H1 (cell line): ENCODE measurements around the gene SPRYD3. TPM values are rescaled to one million over a fixed set of nuclear protein-coding genes. Genes with fewer than 3 reads are reported as not detected.
A peak's percentile ranks its signal among the peaks of the same experiment; 100 is the strongest.

Source experiments
- BCL11A ChIP-seq, 2 experiments: IDR thresholded peaks; one replicate each; pipeline ENCODE4 v1.6.1; 2011; ENCODE audit warnings: low read depth in 2 of 2, low read length in 2 of 2, mild to moderate bottlenecking in 2 of 2
- CEBPB ChIP-seq: IDR thresholded peaks from 2 replicates; pipeline ENCODE4 v1.6.1; 2012; ENCODE audit warnings: low read depth, low read length
- NRF1 ChIP-seq: IDR thresholded peaks from 2 replicates; pipeline ENCODE4 v1.6.1; 2011; ENCODE audit warnings: mild to moderate bottlenecking, low read depth, low read length, improper control_type of control experiment
- PHF8 ChIP-seq: fragments of 200-600 bp; sonication (generic); conservative IDR thresholded peaks from 2 replicates; pipeline ENCODE4 v1.7.1; 2012; ENCODE audit warnings: low read depth, mild to moderate bottlenecking, inconsistent platforms, low read length, moderate library complexity
- POLR2A ChIP-seq, 2 experiments: IDR thresholded peaks; 1 replicate in 1 of 2; 2 replicates in 1 of 2; pipeline ENCODE4 v1.6.1; 2011; ENCODE audit warnings: low read depth in 2 of 2, low read length in 2 of 2, mild to moderate bottlenecking in 2 of 2; ENCODE audit errors: control extremely low read depth in 1 of 2
- POLR2AphosphoS5 ChIP-seq: IDR thresholded peaks from 2 replicates; pipeline ENCODE4 v1.6.1; 2011; ENCODE audit warnings: low read depth, low read length
- POU5F1 ChIP-seq: IDR thresholded peaks from 2 replicates; pipeline ENCODE4 v1.6.1; 2011; ENCODE audit warnings: low read depth, mild to moderate bottlenecking, low read length, moderate library complexity
- TAF1 ChIP-seq: IDR thresholded peaks from 2 replicates; pipeline ENCODE4 v1.6.1; 2011; ENCODE audit warnings: mild to moderate bottlenecking, low read depth, low read length
- polyA plus RNA-seq, 7 experiments: library from polyadenylated mRNA; depleted of rRNA in 3 of 7; stranded (reverse) in 5 of 7; unstranded in 2 of 7; fragments of >200 nt in 5 of 7; fragments of 200-250 nt in 2 of 7; gene quantifications; 1 replicate in 5 of 7; 2 replicates in 1 of 7; 4 replicates in 1 of 7; pipeline versions ENCODE4 v1.2.1 to v1.2.3, GENCODE V29; 2011 to 2013; ENCODE audit warnings: missing spikeins in 2 of 7, mixed read lengths in 2 of 7
- total RNA-seq: library from RNA; stranded (reverse); fragmentation: NEBNext Ultra II Directional; extraction: Animal tissue kit (Norgen Biotek cat#: 25700); gene quantifications from 2 replicates; pipeline ENCODE4 v1.2.1, GENCODE V29; 2021
- TF ChIP-seq, protein P1 (sequence below): IDR thresholded peaks from 2 replicates; pipeline ENCODE4 v1.6.1; 2012; ENCODE audit warnings: inconsistent platforms
- TF ChIP-seq, protein P2 (sequence below): IDR thresholded peaks from 2 replicates; pipeline ENCODE4 v1.6.1; 2012; ENCODE audit warnings: low read length, inconsistent platforms

Gene SPRYD3
- total and polyA plus RNA-seq, 2 of the 8 experiments (the other 6 are each of a cell fraction or from before 2014, with no cell fraction given), result 6.8 to 8.0 TPM

DNA sequence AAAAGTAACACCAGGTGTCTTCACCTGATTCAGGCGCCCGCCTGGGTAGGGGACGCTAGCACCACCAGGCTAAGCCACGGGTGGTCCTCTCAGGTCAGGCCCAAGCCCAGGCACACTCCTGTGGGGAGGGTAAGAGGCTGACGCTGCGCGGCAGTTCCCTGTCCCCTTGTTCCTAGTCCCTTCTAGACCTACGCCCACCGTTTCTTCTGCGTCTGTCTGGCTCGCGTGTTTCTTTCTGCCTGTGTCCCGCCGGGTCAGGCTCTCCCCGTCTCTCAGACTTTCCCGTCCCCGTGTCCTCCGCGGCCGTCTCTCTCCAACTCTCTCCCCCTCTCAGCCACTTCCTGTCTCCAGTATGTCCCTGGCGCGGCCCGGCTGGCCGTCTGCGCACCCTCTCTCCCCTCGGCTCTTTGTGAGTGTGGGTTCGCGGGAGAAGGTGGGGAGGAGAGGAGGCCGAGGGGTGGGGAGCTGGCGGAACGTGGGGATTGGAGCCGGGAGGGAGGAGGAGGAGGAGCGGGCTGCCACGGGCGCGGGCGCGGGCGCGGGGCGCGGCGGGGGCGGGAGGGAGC, 32.5 kb downstream of the SPRYD3 start (continued):
- TF ChIP-seq, protein P1, sequence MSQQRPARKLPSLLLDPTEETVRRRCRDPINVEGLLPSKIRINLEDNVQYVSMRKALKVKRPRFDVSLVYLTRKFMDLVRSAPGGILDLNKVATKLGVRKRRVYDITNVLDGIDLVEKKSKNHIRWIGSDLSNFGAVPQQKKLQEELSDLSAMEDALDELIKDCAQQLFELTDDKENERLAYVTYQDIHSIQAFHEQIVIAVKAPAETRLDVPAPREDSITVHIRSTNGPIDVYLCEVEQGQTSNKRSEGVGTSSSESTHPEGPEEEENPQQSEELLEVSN, result no peak
- TF ChIP-seq TAF1 (no peak), BCL11A (IDR thresholded peaks at IDR 0.05; ENCODE audit: low read depth in 2 of 2, low read length in 2 of 2) (no peak), POU5F1 (no peak), CEBPB (no peak), POLR2A (IDR thresholded peaks at IDR 0.05; ENCODE audit: control extremely low read depth in 1 of 2, low read depth in 2 of 2, low read length in 2 of 2) (no peak; a peak in 1 of 3 replicates), NRF1 (0 out of 2 replicates have a peak, but pooled peaks have one; percentile 9), POLR2AphosphoS5 (peak; percentile 70; the same call in 1 of the 2 replicates), PHF8 (no peak; the same call in 1 of the 2 replicates)
- TF ChIP-seq, protein P2, sequence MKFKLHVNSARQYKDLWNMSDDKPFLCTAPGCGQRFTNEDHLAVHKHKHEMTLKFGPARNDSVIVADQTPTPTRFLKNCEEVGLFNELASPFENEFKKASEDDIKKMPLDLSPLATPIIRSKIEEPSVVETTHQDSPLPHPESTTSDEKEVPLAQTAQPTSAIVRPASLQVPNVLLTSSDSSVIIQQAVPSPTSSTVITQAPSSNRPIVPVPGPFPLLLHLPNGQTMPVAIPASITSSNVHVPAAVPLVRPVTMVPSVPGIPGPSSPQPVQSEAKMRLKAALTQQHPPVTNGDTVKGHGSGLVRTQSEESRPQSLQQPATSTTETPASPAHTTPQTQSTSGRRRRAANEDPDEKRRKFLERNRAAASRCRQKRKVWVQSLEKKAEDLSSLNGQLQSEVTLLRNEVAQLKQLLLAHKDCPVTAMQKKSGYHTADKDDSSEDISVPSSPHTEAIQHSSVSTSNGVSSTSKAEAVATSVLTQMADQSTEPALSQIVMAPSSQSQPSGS, result no peak
